Neural cell (in vitro differentiated cells): ENCODE results near the gene EEF1A2.

Source experiments
- EP300 ChIP-seq: fragments of 450-650 bp; conservative IDR thresholded peaks from 2 replicates; pipeline ENCODE4 v1.6.1; 2014; ENCODE audit warnings: antibody characterized with exemption, mild to moderate bottlenecking, moderate library complexity; ENCODE audit not compliant: poor library complexity, severe bottlenecking
- MXI1 ChIP-seq: fragments of 450-650 bp; conservative IDR thresholded peaks from 2 replicates; pipeline ENCODE4 v1.6.1; 2014; ENCODE audit warnings: antibody characterized with exemption, mild to moderate bottlenecking; ENCODE audit not compliant: poor library complexity, severe bottlenecking
- SMC3 ChIP-seq: fragments of 450-650 bp; conservative IDR thresholded peaks from 2 replicates; pipeline ENCODE4 v1.6.1; 2014; ENCODE audit warnings: antibody characterized with exemption, mild to moderate bottlenecking, moderate library complexity; ENCODE audit not compliant: poor library complexity
- TAF1 ChIP-seq: IDR thresholded peaks from 2 replicates; pipeline ENCODE4 v1.6.1; 2012; ENCODE audit warnings: low read depth
- TF ChIP-seq, protein P1 (sequence below): fragments of 450-650 bp; IDR thresholded peaks from 2 replicates; pipeline ENCODE4 v1.5.1; 2014; ENCODE audit warnings: antibody characterized with exemption, mild to moderate bottlenecking, moderate library complexity; ENCODE audit not compliant: poor library complexity, severe bottlenecking
- TF ChIP-seq, protein P2 (sequence below): IDR thresholded peaks from 2 replicates; pipeline ENCODE4 v1.6.1; 2012; ENCODE audit warnings: borderline replicate concordance

DNA sequence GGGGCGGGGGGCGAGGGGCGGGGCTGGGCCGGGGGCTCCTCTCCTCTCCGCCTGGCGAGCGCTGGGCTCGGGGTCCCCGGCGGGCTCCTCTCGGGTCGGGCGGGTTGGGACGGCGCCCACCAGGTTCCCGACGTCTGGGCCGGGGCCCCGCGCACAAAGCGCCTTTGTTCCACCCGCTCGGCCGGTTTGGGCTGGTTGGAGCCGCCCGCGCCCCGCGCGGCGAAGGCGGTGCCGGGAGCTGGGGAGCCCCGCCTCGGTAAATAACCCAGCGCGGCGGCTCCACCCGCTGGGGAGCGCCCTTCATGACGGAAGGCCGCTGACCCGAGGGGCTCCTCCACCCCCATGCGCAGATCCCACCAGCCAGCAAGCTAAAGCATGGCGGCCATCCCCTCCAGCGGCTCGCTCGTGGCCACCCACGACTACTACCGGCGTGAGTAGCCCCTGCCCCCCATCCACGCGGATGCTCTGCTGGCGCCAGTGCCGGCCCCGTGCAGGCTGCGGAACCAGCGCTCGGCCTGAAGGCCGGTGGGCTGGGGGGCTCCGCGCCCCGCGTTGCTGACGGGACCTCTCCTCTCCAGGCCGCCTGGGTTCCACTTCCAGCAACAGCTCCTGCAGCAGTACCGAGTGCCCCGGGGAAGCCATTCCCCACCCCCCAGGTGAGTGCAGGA, 22.2 kb upstream of the EEF1A2 start:
- TF ChIP-seq, protein P1, sequence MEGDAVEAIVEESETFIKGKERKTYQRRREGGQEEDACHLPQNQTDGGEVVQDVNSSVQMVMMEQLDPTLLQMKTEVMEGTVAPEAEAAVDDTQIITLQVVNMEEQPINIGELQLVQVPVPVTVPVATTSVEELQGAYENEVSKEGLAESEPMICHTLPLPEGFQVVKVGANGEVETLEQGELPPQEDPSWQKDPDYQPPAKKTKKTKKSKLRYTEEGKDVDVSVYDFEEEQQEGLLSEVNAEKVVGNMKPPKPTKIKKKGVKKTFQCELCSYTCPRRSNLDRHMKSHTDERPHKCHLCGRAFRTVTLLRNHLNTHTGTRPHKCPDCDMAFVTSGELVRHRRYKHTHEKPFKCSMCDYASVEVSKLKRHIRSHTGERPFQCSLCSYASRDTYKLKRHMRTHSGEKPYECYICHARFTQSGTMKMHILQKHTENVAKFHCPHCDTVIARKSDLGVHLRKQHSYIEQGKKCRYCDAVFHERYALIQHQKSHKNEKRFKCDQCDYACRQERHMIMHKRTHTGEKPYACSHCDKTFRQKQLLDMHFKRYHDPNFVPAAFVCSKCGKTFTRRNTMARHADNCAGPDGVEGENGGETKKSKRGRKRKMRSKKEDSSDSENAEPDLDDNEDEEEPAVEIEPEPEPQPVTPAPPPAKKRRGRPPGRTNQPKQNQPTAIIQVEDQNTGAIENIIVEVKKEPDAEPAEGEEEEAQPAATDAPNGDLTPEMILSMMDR = peak; percentile 34
- TF ChIP-seq SMC3 = peak; percentile 52
- TF ChIP-seq, protein P2, sequence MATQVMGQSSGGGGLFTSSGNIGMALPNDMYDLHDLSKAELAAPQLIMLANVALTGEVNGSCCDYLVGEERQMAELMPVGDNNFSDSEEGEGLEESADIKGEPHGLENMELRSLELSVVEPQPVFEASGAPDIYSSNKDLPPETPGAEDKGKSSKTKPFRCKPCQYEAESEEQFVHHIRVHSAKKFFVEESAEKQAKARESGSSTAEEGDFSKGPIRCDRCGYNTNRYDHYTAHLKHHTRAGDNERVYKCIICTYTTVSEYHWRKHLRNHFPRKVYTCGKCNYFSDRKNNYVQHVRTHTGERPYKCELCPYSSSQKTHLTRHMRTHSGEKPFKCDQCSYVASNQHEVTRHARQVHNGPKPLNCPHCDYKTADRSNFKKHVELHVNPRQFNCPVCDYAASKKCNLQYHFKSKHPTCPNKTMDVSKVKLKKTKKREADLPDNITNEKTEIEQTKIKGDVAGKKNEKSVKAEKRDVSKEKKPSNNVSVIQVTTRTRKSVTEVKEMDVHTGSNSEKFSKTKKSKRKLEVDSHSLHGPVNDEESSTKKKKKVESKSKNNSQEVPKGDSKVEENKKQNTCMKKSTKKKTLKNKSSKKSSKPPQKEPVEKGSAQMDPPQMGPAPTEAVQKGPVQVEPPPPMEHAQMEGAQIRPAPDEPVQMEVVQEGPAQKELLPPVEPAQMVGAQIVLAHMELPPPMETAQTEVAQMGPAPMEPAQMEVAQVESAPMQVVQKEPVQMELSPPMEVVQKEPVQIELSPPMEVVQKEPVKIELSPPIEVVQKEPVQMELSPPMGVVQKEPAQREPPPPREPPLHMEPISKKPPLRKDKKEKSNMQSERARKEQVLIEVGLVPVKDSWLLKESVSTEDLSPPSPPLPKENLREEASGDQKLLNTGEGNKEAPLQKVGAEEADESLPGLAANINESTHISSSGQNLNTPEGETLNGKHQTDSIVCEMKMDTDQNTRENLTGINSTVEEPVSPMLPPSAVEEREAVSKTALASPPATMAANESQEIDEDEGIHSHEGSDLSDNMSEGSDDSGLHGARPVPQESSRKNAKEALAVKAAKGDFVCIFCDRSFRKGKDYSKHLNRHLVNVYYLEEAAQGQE = peak; percentile 40
- peak; percentile 82 for TF ChIP-seq MXI1
- TF ChIP-seq EP300 = no peak
- peak; percentile 45 for TF ChIP-seq TAF1
